Cerebellar nuclear complex (tissue), 1 donor: ENCODE results near the gene GPAM.
"Not testable (repeated sequence)": the region's sequence is repeated elsewhere in the genome, so short reads cannot be mapped to it uniquely, and the experiment has no call there.

ENCODE experiments used
- DNase-seq, 2 experiments: peaks; one replicate each; lab custom pipeline; 2025; lab: John Stamatoyannopoulos, UW

Gene GPAM

GRCh38 chr10:112215342-112215774, 31.8 kb upstream of the GPAM start:
- DNase-seq = no peak

GRCh38 chr10:112214298-112214926, 30.8 kb upstream of the GPAM start:
- no peak for DNase-seq

- no peak for DNase-seq
Observed at GRCh38 chr10:112213836-112214235, 30.3 kb upstream of the GPAM start.

GRCh38 chr10:112213098-112213823, 29.7 kb upstream of the GPAM start:
- no peak for DNase-seq

GRCh38 chr10:112210666-112211065, 27.1 kb upstream of the GPAM start:
- no peak for DNase-seq

GRCh38 chr10:112209684-112210131, 26.1 kb upstream of the GPAM start:
- no peak for DNase-seq

- DNase-seq = no peak
Observed at GRCh38 chr10:112208997-112209396, 25.4 kb upstream of the GPAM start.

GRCh38 chr10:112208292-112208691, 24.7 kb upstream of the GPAM start:
- DNase-seq = no peak

- DNase-seq = no peak
Observed at GRCh38 chr10:112203328-112204076, 19.9 kb upstream of the GPAM start.

GRCh38 chr10:112202561-112203241, 19.1 kb upstream of the GPAM start:
- DNase-seq = no peak

- no peak for DNase-seq
Observed at GRCh38 chr10:112202076-112202475, 18.5 kb upstream of the GPAM start.

- DNase-seq = no peak
Observed at GRCh38 chr10:112201334-112201733, 17.8 kb upstream of the GPAM start.

GRCh38 chr10:112200259-112200658, 16.7 kb upstream of the GPAM start:
- DNase-seq = not testable (repeated sequence)

- not testable (repeated sequence) for DNase-seq
Observed at GRCh38 chr10:112197662-112198061, 14.1 kb upstream of the GPAM start.

GRCh38 chr10:112195224-112195623, 11.7 kb upstream of the GPAM start:
- no peak for DNase-seq

- no peak for DNase-seq
Observed at GRCh38 chr10:112191791-112192190, 8.2 kb upstream of the GPAM start.

GRCh38 chr10:112191041-112191590, 7.6 kb upstream of the GPAM start:
- DNase-seq = no peak

GRCh38 chr10:112189465-112189864, 5.9 kb upstream of the GPAM start:
- DNase-seq = no peak

GRCh38 chr10:112187527-112187926, 4.0 kb upstream of the GPAM start:
- no peak for DNase-seq

GRCh38 chr10:112185959-112186358, 2.4 kb upstream of the GPAM start:
- DNase-seq = no peak

- no peak for DNase-seq
Observed at GRCh38 chr10:112184379-112184778, 814 bp upstream of the GPAM start.

GRCh38 chr10:112184052-112184371, 447 bp upstream of the GPAM start:
- peak in 1 of 2 experiments; percentile 50 for DNase-seq
